ENCODE measurements around the gene DOCK4.

The DOCK4 gene

GRCh38 chr7:111770116-111770515 is 436.1 kb downstream of the DOCK4 start:
- no peak for DNase-seq (ENCODE audit: low read depth)
- H3K4me3 ChIP-seq (ENCODE audit: low read depth, low read length) = no peak overlapping the region
- TF ChIP-seq, protein P1, sequence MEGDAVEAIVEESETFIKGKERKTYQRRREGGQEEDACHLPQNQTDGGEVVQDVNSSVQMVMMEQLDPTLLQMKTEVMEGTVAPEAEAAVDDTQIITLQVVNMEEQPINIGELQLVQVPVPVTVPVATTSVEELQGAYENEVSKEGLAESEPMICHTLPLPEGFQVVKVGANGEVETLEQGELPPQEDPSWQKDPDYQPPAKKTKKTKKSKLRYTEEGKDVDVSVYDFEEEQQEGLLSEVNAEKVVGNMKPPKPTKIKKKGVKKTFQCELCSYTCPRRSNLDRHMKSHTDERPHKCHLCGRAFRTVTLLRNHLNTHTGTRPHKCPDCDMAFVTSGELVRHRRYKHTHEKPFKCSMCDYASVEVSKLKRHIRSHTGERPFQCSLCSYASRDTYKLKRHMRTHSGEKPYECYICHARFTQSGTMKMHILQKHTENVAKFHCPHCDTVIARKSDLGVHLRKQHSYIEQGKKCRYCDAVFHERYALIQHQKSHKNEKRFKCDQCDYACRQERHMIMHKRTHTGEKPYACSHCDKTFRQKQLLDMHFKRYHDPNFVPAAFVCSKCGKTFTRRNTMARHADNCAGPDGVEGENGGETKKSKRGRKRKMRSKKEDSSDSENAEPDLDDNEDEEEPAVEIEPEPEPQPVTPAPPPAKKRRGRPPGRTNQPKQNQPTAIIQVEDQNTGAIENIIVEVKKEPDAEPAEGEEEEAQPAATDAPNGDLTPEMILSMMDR (IDR thresholded peaks at IDR 0.05; ENCODE audit: insufficient read depth, low read depth, low read length, missing control alignments) = no peak

DNA sequence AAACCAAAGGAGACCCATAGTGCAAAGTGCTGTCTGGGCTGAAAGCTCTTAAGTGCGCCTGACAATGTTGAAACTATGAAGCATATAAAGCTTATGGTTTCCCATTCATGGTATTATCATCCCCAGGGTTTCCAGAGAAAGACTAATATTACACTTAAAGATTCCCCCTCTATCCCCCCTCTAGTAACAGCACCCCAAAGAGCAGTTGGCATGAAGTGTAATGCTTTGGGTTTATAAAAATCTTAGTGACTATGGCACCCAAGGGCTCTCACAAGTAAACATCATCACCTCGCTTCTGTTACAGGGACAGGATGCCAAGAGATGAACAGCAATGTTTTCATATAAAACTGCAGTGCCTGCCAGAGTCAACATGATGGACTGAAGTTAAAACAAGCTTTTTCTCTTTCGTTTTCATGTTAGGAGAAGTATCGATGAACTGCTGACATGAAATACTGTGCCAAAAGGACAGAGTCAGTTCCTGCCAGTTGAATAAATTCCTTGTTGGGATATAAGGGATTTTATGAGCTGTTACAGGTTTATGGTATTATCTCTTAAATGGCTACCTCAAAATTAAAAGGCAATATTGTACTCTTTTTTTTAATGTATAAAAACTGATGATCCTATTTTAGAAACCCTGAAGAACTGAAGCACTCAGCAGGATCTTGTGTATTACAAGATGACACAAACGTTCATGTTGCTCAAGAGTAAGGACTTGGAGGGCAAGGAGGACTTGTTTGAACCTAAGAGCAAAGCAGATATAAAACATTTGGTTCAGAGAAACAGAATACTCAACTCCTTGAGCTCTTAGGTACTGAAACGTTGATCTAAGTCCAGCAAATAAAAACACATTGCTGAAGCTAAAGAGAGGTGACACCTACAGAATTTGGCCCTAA is 440.2 kb downstream of the DOCK4 start:
- DNase-seq (ENCODE audit: low read depth) = no peak
- TF ChIP-seq, protein P1 (IDR thresholded peaks at IDR 0.05; ENCODE audit: insufficient read depth, low read depth, low read length, missing control alignments) = no peak
- no peak overlapping the region for H3K4me3 ChIP-seq (ENCODE audit: low read depth, low read length)

GRCh38 chr7:111763221-111763801 is 442.9 kb downstream of the DOCK4 start:
- H3K4me3 ChIP-seq (ENCODE audit: low read depth, low read length) = no peak overlapping the region
- TF ChIP-seq, protein P1 (IDR thresholded peaks at IDR 0.05; ENCODE audit: insufficient read depth, low read depth, low read length, missing control alignments) = peak; percentile 43
- DNase-seq (ENCODE audit: low read depth) = peak; percentile 27

- TF ChIP-seq, protein P1 (IDR thresholded peaks at IDR 0.05; ENCODE audit: insufficient read depth, low read depth, low read length, missing control alignments) = no peak
- H3K4me3 ChIP-seq (ENCODE audit: low read depth, low read length) = no peak overlapping the region
- DNase-seq (ENCODE audit: low read depth) = no peak
Observed at GRCh38 chr7:111762799-111763198, 443.4 kb downstream of the DOCK4 start.

GRCh38 chr7:111762211-111762610 is 444.0 kb downstream of the DOCK4 start:
- H3K4me3 ChIP-seq (ENCODE audit: low read depth, low read length) = no peak overlapping the region
- DNase-seq (ENCODE audit: low read depth) = no peak
- TF ChIP-seq, protein P1 (IDR thresholded peaks at IDR 0.05; ENCODE audit: insufficient read depth, low read depth, low read length, missing control alignments) = no peak

GRCh38 chr7:111760043-111760442 is 446.2 kb downstream of the DOCK4 start:
- TF ChIP-seq, protein P1 (IDR thresholded peaks at IDR 0.05; ENCODE audit: insufficient read depth, low read depth, low read length, missing control alignments) = no peak
- H3K4me3 ChIP-seq (ENCODE audit: low read depth, low read length) = no peak overlapping the region
- no peak for DNase-seq (ENCODE audit: low read depth)
